GM19099 (cell line): ENCODE measurements around the gene GCAT.
A peak's percentile ranks its signal among the peaks of the same experiment; 100 is the strongest.

Experiments used
- POLR2A ChIP-seq: IDR thresholded peaks from 3 replicates; pipeline ENCODE4 v1.6.1; 2011; ENCODE audit warnings: low read depth; ENCODE audit not compliant: insufficient read length; ENCODE audit errors: extremely low read depth

The GCAT gene

GRCh38 chr22:37844904-37845329, 37.2 kb downstream of the GCAT start:
- TF ChIP-seq POLR2A, result no peak

- no peak for TF ChIP-seq POLR2A
These were observed 38.7 kb downstream of the GCAT start for GRCh38 chr22:37846433-37846832.

DNA sequence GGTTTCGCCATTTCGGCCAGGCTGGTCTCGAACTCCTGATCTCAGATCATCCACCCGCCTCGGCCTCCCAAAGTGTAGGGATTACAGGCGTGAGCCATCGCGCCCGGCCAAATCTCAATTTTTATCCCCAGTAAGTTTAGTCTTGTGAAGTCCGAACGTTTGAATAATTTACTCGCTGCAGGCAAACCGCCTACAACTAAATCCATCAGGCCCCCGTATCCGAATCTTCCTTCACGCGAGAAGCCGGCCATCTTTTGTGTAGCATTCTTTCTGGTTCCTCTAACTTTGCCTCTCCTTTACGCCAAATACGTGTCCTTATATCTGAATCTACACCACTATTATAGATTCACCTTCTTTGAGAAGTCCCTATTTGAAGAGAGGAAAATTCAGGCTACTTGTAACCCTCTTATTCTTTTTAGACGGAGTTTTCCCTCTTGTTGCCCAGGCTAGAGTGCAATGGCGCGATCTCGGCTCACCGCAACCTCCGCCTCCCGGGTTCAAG, 40.9 kb downstream of the GCAT start:
- no peak for TF ChIP-seq POLR2A

GRCh38 chr22:37849089-37849751, 41.5 kb downstream of the GCAT start, which contains the start of gene EIF3L:
Gene EIF3L, plus strand, starts transcription at chr22:37849419. Its CDS starts 31 bp downstream, at chr22:37849450.
- TF ChIP-seq POLR2A, result peak; percentile 86

- TF ChIP-seq POLR2A, result no peak
These were observed 43.1 kb downstream of the GCAT start for GRCh38 chr22:37850801-37851200.

GRCh38 chr22:37852418-37852817, 44.7 kb downstream of the GCAT start:
- no peak for TF ChIP-seq POLR2A

DNA sequence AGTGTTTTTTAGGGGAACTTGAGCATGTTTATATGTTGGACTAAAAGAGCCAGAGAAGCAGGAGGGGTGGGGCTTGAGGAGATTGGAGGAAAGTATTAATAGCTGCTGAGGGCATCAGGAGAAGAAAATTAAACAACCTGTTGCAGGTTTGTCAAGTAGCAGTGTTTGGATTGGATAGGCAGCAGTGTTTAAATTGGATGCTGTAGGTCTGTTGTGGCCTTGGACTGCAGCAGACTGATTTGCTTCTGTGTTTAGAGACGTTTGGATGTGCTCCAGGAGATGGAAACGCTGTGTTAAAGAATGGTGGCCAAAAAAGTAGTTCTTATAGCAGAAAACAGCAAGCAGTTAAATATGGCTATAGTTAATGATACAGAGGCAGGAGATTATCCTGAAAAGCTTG, 47.2 kb downstream of the GCAT start:
- TF ChIP-seq POLR2A, result no peak

DNA sequence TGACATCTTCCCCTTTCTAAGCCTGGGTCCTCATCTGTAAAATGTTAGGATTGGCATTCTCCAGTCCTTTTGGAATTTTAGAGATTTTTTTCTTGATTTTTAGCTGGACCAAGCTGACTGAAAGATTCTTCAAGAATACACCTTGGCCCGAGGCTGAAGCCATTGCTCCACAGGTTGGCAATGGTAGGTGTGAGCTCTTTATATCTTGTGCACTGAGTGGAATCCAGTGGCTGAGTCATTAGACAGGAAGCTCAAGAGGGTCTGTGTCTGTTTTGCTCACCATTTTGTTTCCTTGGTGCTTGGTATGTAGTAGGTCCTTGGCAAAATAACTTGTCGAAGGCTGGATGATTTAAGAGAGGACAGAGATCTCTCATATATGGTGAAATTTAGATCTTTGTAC, 47.7 kb downstream of the GCAT start:
- no peak for TF ChIP-seq POLR2A

DNA sequence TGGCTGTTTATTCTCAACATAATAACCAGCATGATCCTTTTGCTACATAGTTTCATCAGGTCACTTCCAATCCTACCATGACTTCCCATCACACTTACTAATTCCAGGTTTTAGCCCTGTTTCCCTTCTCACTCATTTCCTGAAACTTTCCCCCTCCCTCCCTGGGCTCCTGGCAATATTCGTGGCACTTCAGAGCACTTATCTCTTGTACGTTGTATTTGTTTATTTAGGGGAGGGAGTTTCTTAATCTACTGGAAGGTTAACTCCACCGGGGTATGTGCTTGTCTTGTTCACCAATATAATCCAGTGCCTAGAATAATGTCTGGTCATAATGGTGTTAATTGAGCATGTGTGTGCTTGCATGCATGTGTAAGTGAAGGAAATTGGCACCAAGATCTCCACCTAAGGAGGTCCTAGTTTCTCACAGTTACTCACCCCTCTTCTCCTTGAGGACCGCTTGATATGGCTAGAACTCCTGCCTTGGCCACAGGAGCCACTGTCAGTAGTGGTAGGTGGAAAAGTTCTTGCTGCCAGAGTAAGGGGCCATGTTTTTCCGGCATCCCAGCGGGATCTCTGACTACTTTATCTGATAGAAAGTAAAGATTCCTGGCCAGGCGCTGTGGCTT, 53.2 kb downstream of the GCAT start:
- no peak for TF ChIP-seq POLR2A

DNA sequence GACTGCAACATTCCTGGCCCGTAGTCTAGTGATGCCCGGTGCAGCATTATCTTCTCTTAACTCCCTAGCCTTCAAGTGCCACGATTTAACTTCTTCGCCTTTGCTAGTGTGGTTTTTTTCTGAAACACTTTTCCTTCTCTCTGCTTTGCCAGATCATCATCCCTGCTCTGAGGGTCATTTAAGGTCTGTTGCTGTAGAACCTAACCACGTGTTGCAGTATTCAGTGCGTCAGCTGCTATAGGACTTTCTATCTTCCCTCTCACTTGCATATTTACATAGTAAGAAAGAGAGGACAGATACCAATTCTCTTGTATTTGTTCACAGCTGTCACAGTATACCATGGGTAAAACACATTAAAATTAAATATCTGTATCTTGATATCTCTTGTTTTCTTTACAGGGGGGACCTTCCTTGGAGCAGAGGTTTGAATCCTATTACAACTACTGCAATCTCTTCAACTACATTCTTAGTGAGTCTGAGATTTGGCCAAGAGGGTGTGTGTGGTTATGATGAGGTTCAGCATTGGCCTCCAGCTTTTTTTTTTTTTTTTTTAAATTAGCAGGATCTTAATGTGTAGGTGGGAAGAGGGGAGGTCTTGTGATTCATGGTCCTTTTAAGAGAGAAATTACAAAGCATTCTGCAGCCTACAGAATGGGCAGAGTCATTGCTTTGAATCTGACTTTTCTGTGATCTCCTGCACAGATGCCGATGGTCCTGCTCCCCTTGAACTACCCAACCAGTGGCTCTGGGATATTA, 55.0 kb downstream of the GCAT start:
- TF ChIP-seq POLR2A, result no peak

DNA sequence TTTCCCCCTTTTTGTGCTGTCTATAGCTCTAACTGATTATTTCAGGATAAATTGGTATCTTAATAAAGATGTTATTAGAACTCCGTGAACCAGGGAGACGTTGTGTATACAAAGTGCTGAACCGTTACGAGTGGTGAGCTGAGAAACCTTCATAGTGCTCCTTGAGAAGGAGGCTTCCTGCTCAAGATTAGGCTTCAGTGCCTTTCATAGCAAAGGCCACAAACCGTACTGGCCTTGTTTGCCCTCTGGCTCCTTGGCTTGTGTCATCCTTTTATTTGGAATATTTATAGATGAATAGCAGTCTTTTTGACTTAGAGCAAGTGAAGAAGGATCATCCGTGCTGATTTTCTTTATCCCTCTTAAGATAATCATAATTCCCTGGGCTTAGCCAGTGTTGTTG, 57.8 kb downstream of the GCAT start:
- TF ChIP-seq POLR2A, result no peak
